Neural cell (in vitro differentiated cells): Measurements from ENCODE around the gene ADNP2. TPM values are rescaled to one million over a fixed set of nuclear protein-coding genes. Genes with fewer than 3 reads are reported as not detected.

Source experiments
- H2AFZ ChIP-seq: fragments of 200-600, 300-800 bp; sonication (generic), shearing (Covaris generic); 2 replicates; pipeline ENCODE4 v1.6.0; 2014; ENCODE audit warnings: low read depth, mild to moderate bottlenecking, antibody characterized with exemption, low read length, moderate library complexity
- H3F3A ChIP-seq: fragments of 200-600 bp; shearing (Covaris generic); 2 replicates; pipeline ENCODE4 v1.6.1; 2016; ENCODE audit warnings: mild to moderate bottlenecking, moderate library complexity, mixed read lengths, antibody characterized with exemption, low read length; ENCODE audit not compliant: insufficient read depth, poor library complexity, severe bottlenecking
- H3K27ac ChIP-seq: fragments of 200-600, 300-800 bp; sonication (generic), shearing (Covaris generic); 2 replicates; pipeline ENCODE4 v1.5.1; 2014; ENCODE audit warnings: mild to moderate bottlenecking, low read length, moderate library complexity
- H3K27me3 ChIP-seq: fragments of 300-800, 200-600 bp; sonication (generic), shearing (Covaris generic); 2 replicates; pipeline ENCODE4 v1.6.0; 2014; ENCODE audit warnings: mild to moderate bottlenecking, low read depth, low read length, moderate library complexity; ENCODE audit not compliant: insufficient read depth
- H3K36me3 ChIP-seq: fragments of 300-800, 200-600 bp; sonication (generic), shearing (Covaris generic); 2 replicates; pipeline ENCODE4 v1.5.1; 2014; ENCODE audit warnings: mild to moderate bottlenecking, antibody characterized with exemption, low read length, moderate library complexity; ENCODE audit not compliant: insufficient read depth
- H3K4me2 ChIP-seq: fragments of 300-800, 200-600 bp; sonication (generic), shearing (Covaris generic); 2 replicates; pipeline ENCODE4 v1.6.0; 2014; ENCODE audit warnings: mild to moderate bottlenecking, low read length
- H3K4me3 ChIP-seq: fragments of 300-800, 200-600 bp; sonication (generic), shearing (Covaris generic); 2 replicates; pipeline ENCODE4 v1.5.1; 2014; ENCODE audit warnings: mild to moderate bottlenecking, low read length, moderate library complexity
- H3K79me2 ChIP-seq: fragments of 200-600 bp; shearing (Covaris generic); replicated peaks from 2 replicates; pipeline ENCODE4 v1.6.0; 2014; ENCODE audit warnings: mild to moderate bottlenecking, low read length, moderate library complexity; ENCODE audit not compliant: insufficient read depth
- H3K9ac ChIP-seq: fragments of 300-800, 200-600 bp; sonication (generic), shearing (Covaris generic); 2 replicates; pipeline ENCODE4 v1.6.1; 2016; ENCODE audit warnings: mild to moderate bottlenecking, low read length, mixed read lengths
- H3K9me2 ChIP-seq: fragments of 200-600 bp; shearing (Covaris generic); 2 replicates; pipeline ENCODE4 v1.6.1; 2016; ENCODE audit warnings: mild to moderate bottlenecking, low read length, mixed read lengths; ENCODE audit not compliant: insufficient read depth
- H3K9me3 ChIP-seq: fragments of 200-600, 300-800 bp; sonication (generic), shearing (Covaris generic); 2 replicates; pipeline ENCODE4 v1.6.1; 2016; ENCODE audit warnings: mild to moderate bottlenecking, mixed run types, low read length, moderate library complexity, mixed read lengths
- H4K20me1 ChIP-seq: fragments of 200-600 bp; shearing (Covaris generic); 2 replicates; pipeline ENCODE4 v1.6.1; 2016; ENCODE audit warnings: mild to moderate bottlenecking, mixed run types; ENCODE audit not compliant: insufficient read depth
- EP300 ChIP-seq: fragments of 450-650 bp; conservative IDR thresholded peaks from 2 replicates; pipeline ENCODE4 v1.6.1; 2014; ENCODE audit warnings: antibody characterized with exemption, mild to moderate bottlenecking, moderate library complexity; ENCODE audit not compliant: poor library complexity, severe bottlenecking
- EZH2 ChIP-seq: fragments of 200-600, 300-800 bp; shearing (Covaris generic), sonication (generic); IDR thresholded peaks from 2 replicates; pipeline ENCODE4 v1.6.1; 2014; ENCODE audit warnings: antibody characterized with exemption, low read length, borderline replicate concordance, mild to moderate bottlenecking; ENCODE audit not compliant: insufficient read depth, poor library complexity, severe bottlenecking
- MXI1 ChIP-seq: fragments of 450-650 bp; conservative IDR thresholded peaks from 2 replicates; pipeline ENCODE4 v1.6.1; 2014; ENCODE audit warnings: antibody characterized with exemption, mild to moderate bottlenecking; ENCODE audit not compliant: poor library complexity, severe bottlenecking
- POLR2AphosphoS5 ChIP-seq: IDR thresholded peaks from 2 replicates; pipeline ENCODE4 v1.6.1; 2012
- RAD21 ChIP-seq: fragments of 450-650 bp; conservative IDR thresholded peaks from 2 replicates; pipeline ENCODE4 v1.6.1; 2014; ENCODE audit warnings: antibody characterized with exemption, mild to moderate bottlenecking, moderate library complexity
- SMC3 ChIP-seq: fragments of 450-650 bp; conservative IDR thresholded peaks from 2 replicates; pipeline ENCODE4 v1.6.1; 2014; ENCODE audit warnings: antibody characterized with exemption, mild to moderate bottlenecking, moderate library complexity; ENCODE audit not compliant: poor library complexity
- TAF1 ChIP-seq: IDR thresholded peaks from 2 replicates; pipeline ENCODE4 v1.6.1; 2012; ENCODE audit warnings: low read depth
- polyA plus RNA-seq: library from polyadenylated mRNA; depleted of rRNA; stranded (reverse); fragments of >200 nt; gene quantifications from 2 replicates; pipeline ENCODE4 v1.2.3, GENCODE V29; 2014
- TF ChIP-seq, protein P1 (sequence below): IDR thresholded peaks from 2 replicates; pipeline ENCODE4 v1.6.1; 2012; ENCODE audit warnings: borderline replicate concordance
- TF ChIP-seq, protein P2 (sequence below): fragments of 450-650 bp; IDR thresholded peaks from 2 replicates; pipeline ENCODE4 v1.5.1; 2014; ENCODE audit warnings: antibody characterized with exemption, mild to moderate bottlenecking, moderate library complexity; ENCODE audit not compliant: poor library complexity, severe bottlenecking

Gene ADNP2
- polyA plus RNA-seq, 1 donor from 2014 or later, result 16.9 TPM

DNA sequence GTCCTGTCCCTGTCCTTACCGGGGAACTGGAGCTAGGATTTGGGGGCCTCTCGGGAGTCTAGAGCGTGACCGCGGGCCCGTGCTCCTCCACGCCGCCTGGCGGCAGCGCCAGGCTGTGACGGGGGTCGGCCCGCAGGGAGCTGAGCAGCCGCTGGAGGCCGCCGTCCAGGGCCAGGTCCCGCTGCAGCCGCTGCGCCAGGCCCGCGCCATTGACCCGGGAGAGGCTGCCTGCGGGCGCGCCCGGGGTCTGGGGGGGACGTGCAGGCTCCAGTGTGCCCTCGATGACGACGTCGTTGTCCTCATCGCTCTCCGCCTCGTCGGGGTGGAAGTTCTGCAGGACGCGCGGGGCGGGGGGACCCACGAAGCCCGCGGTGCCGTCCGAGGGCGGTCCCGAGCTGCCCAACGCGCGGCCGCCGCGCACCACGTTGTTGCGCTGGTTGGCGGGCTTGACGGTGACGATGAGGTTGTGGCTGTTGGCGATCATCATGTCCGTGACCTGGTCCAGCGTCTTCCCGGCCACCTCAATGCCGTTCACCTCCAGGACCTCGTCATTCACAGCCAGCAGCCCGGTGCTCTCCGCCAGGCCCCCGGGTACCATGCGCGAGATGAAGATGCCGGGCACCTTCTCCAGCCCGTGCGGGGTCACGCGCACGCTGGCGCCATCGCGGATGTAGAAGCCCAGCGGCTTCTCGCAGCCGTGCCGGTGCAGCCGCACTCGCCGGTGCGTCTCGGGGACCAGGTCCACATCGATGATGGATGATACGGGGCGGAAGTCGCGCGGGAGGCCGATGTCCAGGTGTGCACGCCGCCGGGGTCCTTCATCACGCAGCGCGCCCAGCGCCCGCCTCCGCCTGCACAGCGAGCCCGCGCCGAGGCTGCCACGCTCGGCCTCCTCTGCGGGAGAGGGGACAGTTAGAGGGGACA lies 50.9 kb downstream of the ADNP2 start:
- Histone ChIP-seq H2AFZ (no peak overlapping the region), H3K9ac (no peak overlapping the region), H3K79me2 (peaks cover 4% of the 10 kb centered on the region), H3F3A (no peaks in the 10 kb centered on the region), H3K4me2 (no peak overlapping the region), H3K27me3 (no peaks in the 10 kb centered on the region), H3K4me3 (no peak overlapping the region), H3K9me3 (no peaks in the 10 kb centered on the region), H3K9me2 (no peaks in the 10 kb centered on the region), H4K20me1 (no peaks in the 10 kb centered on the region), H3K27ac (no peak overlapping the region), H3K36me3 (no peaks in the 10 kb centered on the region)
- TF ChIP-seq, protein P1, sequence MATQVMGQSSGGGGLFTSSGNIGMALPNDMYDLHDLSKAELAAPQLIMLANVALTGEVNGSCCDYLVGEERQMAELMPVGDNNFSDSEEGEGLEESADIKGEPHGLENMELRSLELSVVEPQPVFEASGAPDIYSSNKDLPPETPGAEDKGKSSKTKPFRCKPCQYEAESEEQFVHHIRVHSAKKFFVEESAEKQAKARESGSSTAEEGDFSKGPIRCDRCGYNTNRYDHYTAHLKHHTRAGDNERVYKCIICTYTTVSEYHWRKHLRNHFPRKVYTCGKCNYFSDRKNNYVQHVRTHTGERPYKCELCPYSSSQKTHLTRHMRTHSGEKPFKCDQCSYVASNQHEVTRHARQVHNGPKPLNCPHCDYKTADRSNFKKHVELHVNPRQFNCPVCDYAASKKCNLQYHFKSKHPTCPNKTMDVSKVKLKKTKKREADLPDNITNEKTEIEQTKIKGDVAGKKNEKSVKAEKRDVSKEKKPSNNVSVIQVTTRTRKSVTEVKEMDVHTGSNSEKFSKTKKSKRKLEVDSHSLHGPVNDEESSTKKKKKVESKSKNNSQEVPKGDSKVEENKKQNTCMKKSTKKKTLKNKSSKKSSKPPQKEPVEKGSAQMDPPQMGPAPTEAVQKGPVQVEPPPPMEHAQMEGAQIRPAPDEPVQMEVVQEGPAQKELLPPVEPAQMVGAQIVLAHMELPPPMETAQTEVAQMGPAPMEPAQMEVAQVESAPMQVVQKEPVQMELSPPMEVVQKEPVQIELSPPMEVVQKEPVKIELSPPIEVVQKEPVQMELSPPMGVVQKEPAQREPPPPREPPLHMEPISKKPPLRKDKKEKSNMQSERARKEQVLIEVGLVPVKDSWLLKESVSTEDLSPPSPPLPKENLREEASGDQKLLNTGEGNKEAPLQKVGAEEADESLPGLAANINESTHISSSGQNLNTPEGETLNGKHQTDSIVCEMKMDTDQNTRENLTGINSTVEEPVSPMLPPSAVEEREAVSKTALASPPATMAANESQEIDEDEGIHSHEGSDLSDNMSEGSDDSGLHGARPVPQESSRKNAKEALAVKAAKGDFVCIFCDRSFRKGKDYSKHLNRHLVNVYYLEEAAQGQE, result no peak
- TF ChIP-seq, protein P2, sequence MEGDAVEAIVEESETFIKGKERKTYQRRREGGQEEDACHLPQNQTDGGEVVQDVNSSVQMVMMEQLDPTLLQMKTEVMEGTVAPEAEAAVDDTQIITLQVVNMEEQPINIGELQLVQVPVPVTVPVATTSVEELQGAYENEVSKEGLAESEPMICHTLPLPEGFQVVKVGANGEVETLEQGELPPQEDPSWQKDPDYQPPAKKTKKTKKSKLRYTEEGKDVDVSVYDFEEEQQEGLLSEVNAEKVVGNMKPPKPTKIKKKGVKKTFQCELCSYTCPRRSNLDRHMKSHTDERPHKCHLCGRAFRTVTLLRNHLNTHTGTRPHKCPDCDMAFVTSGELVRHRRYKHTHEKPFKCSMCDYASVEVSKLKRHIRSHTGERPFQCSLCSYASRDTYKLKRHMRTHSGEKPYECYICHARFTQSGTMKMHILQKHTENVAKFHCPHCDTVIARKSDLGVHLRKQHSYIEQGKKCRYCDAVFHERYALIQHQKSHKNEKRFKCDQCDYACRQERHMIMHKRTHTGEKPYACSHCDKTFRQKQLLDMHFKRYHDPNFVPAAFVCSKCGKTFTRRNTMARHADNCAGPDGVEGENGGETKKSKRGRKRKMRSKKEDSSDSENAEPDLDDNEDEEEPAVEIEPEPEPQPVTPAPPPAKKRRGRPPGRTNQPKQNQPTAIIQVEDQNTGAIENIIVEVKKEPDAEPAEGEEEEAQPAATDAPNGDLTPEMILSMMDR, result no peak
- no peak for TF ChIP-seq RAD21
- no peak for TF ChIP-seq SMC3
- TF ChIP-seq MXI1, result no peak
- no peak for TF ChIP-seq TAF1
- no peak for TF ChIP-seq EZH2
- TF ChIP-seq POLR2AphosphoS5, result no peak
- no peak for TF ChIP-seq EP300

DNA sequence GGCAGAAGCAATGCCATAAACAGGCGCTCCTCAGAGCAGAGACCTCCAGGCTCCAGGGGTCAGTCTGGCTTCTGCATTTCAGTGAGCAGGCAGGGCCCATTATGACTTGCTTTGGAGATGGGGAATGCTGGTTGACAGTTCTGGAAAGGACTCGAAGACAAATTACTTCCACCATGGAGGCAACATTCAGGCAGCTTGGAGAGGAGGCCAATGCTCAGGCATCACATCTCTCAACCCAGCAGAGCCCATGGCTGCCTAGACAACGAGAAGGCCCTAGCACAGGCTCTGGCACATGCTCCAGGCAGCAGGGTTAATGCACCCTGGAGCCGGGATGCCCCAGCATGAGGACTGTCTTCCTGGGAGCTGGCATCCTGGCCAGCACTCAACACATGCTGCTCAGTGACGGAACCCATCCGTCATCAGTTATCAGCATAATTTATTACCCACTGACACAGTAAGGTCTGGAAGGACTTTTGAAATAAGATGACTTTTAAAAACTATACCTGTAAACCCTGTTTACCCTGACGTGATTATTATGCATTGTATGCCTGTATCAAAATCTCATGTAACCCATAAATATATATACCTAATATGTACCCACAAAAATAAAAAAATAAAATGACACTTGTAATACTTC lies 52.8 kb downstream of the ADNP2 start:
- TF ChIP-seq SMC3 (no peak), MXI1 (no peak), POLR2AphosphoS5 (no peak), TAF1 (no peak), EZH2 (no peak), RAD21 (no peak)
- TF ChIP-seq, protein P2, result no peak
- TF ChIP-seq, protein P1, result no peak
- no peak overlapping the region for H3K4me2 ChIP-seq

More for the DNA sequence above, 52.8 kb downstream of the ADNP2 start:
- no peak overlapping the region for H3K4me3 ChIP-seq
- H2AFZ ChIP-seq, result no peak overlapping the region
- H4K20me1 ChIP-seq, result no peaks in the 10 kb centered on the region
- H3K27me3 ChIP-seq, result no peaks in the 10 kb centered on the region
- H3K9ac ChIP-seq, result no peak overlapping the region
- H3K79me2 ChIP-seq, result peaks cover 4% of the 10 kb centered on the region
- no peaks in the 10 kb centered on the region for H3F3A ChIP-seq
- H3K9me3 ChIP-seq, result no peaks in the 10 kb centered on the region
- no peak overlapping the region for H3K27ac ChIP-seq
- no peaks in the 10 kb centered on the region for H3K36me3 ChIP-seq
- H3K9me2 ChIP-seq, result no peaks in the 10 kb centered on the region
